IPS DF 4.7 (cell line): ENCODE measurements around the gene SGMS1.
"Not testable (repeated sequence)": the region's sequence is repeated elsewhere in the genome, so short reads cannot be mapped to it uniquely, and the experiment has no call there.

ENCODE experiments used
- DNase-seq: peaks from one replicate; pipeline ENCODE4 v3.0.0-alpha.2; 2013; ENCODE audit warnings: low spot score; ENCODE audit errors: extremely low read depth

SGMS1 gene

DNA sequence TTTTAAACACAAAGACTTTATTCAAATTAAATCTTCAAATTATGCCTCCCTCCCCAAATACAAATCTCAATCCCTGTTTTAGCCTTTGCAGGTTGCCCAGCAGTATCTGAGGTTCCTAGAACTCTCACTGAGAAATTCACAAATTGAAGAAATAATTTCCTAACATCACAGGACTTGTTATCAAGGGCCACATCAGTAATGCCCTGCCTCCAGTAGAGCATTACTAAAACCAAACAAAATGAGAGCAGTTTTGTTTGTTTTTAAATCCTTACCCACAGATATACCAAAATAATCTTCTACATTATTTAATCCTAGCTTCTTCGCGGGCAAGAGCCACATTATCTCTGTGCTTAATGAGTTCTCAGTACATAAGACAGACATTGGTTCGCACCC lies 152.2 kb downstream of the SGMS1 start:
- DNase-seq, result no peak

DNA sequence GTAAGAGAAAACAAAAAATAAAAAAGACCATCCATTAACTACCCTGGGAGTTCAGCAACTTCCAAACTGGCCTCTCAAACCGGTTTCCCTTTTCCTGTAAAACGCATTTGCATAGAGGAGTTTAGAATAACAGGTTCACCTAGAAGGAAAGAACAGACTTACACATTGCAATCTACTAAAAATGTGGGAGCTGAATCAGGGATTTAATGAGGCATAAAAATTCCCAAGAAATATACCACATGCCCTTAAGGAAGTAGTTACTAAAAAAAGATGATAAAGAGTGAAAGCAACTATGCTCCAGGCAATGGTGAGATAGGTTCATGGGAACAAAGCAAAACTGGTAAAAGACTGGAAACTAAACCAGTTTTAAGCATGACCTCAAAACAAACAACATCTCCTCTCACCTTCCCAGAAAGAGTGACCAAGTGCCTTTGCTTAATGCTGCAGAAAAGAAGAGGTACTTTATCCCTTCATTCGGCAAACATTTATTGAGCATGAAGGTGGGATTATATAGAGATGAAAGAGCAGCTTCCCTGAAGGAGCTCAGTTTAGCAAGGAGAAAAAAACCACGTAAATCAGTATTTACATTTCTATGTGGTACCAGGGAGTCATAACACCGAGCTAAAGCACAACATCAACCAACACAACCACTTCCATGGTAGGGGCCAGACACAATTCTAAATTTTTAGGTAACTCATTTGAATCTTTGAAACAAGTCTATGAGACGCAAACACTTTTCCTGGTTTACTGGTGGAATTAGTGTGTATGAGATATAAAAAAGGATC lies 152.8 kb downstream of the SGMS1 start:
- peak; percentile 30 for DNase-seq

GRCh38 chr10:50470345-50470744 lies 153.4 kb downstream of the SGMS1 start:
- DNase-seq, result no peak

GRCh38 chr10:50469778-50470193 lies 154.0 kb downstream of the SGMS1 start:
- no peak for DNase-seq

DNA sequence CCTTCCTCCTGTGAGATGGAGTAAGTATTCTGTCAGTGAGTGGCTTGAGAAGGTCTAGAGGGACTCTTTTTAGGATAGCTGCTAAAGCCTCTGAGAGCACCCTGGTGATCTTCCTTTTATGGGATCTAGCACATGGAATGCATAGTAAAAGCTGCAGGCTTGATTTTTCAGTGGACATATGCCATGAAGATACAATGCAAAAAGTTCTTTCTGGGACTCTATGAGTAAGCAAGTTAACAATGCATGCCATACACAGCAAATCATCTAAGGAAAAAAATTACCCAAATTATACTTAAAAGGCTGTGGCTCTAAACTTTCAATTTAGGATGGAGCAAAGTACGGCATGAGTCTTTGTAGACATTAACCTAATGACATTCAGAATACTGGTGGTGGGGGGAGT lies 154.5 kb downstream of the SGMS1 start:
- no peak for DNase-seq

DNA sequence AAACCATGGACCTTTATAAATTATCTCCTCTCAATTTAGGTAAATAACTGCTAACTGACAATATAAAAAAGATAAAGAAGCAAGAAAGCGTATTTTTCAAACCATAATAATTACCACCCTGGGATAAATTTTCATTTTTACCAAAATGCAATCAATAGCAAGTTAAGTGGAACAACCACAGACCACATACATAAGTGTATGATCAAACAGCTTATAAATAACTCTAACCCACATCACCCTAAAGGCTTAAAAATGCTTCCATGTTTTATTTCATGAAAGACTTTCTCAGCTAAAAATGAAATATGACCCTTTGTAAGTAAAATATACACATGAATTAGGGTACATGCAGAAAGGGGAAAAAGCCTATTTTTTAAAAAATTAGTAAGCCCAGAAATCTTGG lies 156.5 kb downstream of the SGMS1 start:
- DNase-seq, result no peak

DNA sequence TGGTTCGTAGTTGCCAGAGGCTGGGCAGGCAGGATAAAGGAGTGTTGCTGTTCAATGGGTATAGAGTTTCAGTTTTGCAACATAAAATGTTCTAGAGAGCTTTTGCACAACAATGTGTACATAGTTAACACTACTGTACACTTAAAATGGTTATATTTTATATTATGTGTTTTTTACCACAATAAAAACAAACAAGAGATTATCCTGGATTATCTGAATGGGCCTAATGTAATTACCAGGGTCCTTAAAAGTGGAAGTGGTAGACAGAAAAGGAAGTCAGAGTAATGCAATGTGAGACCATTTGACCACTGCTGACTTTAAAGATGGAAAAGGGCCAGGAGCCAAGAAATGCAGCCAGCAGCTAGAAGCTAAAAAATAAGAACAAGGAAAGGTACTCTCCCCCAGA lies 159.7 kb downstream of the SGMS1 start:
- DNase-seq, result no peak

GRCh38 chr10:50461834-50462233 lies 161.9 kb downstream of the SGMS1 start:
- DNase-seq, result no peak

GRCh38 chr10:50461123-50461522 lies 162.6 kb downstream of the SGMS1 start:
- no peak for DNase-seq

- DNase-seq, result no peak
Observed at GRCh38 chr10:50456719-50457118, 167.0 kb downstream of the SGMS1 start.

- DNase-seq, result no peak
Observed at GRCh38 chr10:50453940-50454339, 169.8 kb downstream of the SGMS1 start.

GRCh38 chr10:50452603-50453002 lies 171.2 kb downstream of the SGMS1 start:
- no peak for DNase-seq

- DNase-seq, result no peak
Observed at GRCh38 chr10:50447691-50448090, 176.1 kb downstream of the SGMS1 start.

DNA sequence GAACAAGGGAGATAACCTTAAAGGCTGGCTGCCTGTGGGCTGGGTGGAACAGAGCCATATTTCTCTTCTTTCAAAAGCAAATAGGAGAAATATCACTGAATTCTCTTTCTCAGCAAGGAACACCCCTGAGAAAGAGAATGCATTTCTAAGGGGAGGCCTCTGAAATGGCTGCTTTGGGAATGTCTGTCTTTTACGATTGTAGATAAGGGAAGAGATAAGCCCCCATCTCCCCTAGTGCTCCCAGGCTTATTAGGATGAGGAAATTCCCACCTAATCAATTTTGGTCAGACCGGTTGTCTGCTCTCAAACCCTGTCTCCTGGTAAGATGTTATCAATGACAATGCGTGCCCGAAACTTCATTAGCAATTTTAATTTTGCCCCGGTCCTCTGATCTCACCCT lies 178.0 kb downstream of the SGMS1 start:
- DNase-seq, result not testable (repeated sequence)

- no peak for DNase-seq
Observed at GRCh38 chr10:50440489-50440888, 183.3 kb downstream of the SGMS1 start.

DNA sequence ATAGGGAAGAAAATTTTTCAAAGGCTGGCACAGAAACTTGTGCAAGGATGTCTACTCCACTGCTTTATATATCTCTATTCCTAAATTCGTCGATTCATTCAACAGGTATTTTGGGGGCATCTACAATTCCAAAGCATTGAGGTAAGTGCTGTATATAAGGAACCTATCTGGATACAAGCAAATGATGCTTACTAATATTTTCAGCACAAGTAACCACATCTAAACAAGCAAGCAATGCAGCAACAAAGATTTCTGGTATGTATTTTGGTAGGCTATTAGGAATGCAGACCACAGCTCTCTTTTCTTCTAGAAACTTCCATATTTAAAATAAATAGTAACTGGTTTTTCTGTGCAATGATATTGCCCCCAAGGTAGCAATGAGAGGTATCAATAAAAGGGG lies 183.9 kb downstream of the SGMS1 start:
- no peak for DNase-seq

DNA sequence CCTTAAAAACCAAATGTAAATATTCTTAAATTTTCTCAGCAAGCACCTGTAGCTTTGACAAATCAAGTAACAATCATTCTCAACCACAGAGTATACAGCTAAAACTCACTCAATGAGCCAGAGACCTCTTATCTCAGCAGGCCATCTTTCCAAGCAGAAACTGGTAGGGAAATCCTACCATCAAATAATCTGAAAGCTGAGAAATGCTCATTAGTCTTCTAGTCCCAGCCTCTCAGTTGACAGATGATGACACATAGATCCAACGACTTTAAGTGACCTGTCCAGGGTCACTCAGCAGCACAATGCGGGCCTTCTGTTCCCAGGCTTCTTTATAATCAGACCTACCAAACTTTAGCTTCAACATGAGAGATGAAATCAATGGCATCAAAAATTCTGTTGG lies 184.6 kb downstream of the SGMS1 start:
- DNase-seq, result no peak

DNA sequence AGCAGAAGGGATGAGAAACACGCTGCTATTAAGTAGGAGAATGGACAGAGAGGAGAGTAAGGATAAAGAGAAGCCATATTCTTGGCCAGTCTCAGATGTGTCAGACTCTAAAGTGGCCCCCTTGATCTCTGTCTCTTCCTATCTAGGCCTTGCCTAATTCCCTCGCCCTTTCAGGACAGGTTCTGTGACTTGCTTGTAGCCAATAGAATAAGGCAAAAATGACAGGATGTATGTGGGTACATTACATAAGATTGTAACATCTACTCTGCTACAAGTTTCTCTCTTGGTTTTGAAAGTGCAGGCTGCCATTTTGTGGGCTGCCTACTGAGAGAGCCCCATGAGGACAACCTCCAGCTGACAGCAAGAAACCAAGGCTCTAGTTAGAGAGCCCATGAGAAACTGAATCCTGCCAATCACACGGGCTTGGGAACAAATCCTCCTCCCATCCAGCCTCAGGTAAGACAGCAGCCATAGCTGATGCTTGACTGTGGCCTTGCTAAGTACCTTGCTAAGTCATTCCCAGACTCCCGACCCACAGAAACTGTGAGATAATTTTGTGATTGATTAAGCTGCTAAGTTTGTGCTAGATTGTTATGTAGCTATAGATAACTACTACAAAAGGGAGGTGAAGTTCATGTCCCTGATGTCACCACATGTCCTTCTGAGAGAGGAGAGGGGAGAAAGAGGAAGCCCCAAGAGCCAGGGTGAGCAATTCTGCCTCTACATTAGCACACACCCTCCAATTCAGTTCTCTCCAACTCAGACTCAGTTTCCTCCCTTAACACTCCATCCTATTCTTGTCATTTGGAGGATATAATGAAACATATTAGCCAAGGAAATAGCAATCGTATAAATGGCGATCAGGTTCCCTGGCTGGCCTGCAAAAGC lies 185.5 kb downstream of the SGMS1 start:
- no peak for DNase-seq

DNA sequence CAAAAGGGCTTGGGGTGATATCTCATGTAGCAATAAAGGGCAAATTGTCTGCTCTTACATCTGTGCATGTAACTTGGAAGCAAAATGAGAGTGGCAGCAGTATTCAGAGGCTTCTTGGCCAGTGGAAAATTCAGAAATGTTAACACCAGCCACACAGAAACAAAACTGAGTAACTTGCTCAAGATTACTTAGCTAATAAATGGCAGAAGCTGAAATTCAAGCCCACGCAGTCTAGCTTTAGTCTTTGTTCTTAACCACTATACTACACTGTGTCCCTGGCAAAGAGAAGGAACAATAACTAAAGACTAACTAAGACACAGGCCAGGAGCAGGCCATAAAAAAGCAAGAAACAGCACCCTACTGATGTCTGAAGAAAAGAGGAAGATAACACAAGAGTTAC lies 186.5 kb downstream of the SGMS1 start:
- DNase-seq, result no peak

DNA sequence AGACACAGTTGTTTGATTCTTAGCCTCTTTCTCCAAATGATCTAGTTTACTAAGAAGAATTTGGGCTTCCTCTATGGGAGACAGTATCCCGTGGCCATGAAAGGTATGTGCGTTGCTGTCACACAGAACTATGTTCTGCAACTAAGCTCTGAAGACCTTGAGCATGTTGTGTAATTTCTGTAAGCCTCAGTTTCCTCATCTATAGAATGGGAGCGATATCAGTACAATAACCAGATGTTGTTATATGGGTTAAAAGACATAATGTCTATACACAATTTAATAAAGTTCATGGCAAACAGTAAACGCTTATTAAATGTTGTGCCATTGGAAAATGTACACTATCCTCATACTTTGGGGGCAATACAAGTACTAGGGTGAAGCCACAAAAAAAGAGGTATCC lies 187.0 kb downstream of the SGMS1 start:
- DNase-seq, result no peak

- DNase-seq, result no peak
Observed at GRCh38 chr10:50432211-50433009, 191.3 kb downstream of the SGMS1 start.

DNA sequence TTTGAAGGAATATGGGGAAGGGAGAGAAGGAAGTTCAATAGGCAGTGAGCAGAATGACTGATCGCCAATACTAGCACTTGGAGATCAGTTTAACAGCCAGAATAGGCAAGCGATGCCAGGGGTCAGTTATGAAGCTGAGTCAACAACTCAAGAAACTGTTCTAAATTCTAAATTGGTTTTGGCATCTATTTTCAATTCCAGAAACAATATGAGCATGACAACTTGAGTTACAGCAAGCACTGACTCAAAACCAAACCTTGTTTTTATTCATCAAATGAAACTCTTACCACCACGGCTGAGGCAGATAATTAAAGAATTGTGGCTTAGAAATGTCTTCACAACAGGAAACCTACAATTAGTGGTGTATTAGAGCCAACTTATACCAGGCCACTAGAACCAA lies 192.0 kb downstream of the SGMS1 start:
- no peak for DNase-seq
